ENCODE data around the gene SDC4.

Gene SDC4

GRCh38 chr20:45318948-45319347 lies 29.3 kb downstream of the SDC4 start:
- DNase-seq (ENCODE audit: low read depth) = no peak

- no peak for DNase-seq (ENCODE audit: low read depth)
These were observed 29.8 kb downstream of the SDC4 start for GRCh38 chr20:45318386-45318939.

DNA sequence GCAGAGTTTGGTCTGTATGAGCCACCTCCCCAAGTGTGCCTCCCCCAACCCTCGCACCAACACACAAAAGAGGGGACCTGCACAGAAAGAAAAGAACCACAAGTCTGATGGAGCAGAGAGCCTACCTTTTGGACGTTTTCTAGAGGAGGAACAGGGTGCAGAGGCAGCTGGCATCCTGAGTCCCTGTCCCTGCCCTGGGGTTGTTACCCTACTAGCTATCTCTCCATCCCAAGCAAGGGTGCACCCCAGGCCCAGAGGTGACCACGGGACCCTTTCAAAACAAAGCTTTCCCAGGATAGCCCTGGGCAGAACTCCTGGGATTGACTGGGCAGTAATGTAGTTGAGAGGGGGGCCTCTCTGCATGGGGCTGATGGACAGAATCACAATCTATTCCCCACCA lies 30.4 kb downstream of the SDC4 start:
- DNase-seq (ENCODE audit: low read depth) = no peak

DNA sequence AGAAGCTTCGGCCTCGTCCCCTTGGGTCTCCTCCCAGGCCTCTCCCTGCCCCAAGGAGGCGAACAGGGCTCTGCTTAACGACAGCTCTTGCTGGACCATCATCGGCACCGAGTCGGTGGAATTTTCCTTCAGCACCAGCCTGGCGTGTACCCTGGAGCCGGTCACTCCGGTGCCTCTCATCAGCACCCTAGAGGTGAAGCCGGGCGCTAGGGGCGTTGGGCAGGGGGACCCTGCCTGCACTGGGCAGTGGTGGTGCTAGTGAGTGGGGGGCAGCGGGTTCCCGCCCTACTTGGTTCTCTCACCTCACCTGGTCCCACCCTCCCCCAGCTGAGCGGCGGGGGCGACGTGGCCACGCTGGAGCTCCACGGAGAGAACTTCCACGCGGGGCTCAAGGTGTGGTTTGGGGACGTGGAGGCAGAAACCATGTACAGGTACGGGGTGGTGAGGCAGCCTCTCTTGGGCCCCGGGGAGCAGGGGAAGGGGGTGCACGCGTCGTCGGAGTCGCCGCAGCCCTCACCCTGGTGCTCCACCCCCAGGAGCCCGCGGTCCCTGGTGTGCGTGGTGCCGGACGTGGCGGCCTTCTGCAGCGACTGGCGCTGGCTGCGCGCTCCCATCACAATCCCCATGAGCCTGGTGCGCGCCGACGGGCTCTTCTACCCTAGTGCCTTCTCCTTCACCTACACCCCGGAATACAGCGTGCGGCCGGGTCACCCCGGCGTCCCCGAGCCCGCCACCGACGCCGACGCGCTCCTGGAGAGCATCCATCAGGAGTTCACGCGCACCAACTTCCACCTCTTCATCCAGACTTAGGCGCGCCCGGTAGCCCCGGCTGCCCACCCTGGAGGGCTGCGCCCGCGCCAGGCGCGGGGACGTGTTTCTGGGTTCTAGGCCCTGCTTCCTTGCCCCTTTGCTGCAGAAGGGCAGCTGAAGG lies 31.8 kb downstream of the SDC4 start:
- DNase-seq (ENCODE audit: low read depth) = no peak

GRCh38 chr20:45315672-45316071 lies 32.6 kb downstream of the SDC4 start:
- no peak for DNase-seq (ENCODE audit: low read depth)

DNA sequence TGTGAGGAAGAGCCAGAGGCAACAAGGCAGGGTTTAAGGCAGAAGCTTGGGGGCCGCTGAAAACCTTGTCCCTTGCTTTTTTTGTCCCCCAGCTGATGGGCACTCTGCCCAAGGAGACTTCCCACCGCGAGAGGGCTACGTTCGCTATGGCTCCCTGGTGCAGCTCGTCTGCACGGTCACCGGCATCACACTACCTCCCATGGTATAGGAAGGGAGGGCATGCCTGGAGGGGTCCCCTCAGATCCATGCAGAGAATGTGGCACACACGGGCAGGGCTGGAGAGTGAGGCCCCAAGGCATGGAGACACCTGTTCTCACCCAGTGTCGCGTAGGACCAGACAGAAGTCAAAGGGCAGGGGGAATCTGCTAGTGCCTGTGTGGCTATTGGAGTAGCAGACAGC lies 34.3 kb downstream of the SDC4 start:
- no peak for DNase-seq (ENCODE audit: low read depth)

GRCh38 chr20:45313065-45313695 lies 35.0 kb downstream of the SDC4 start:
- no peak for DNase-seq (ENCODE audit: low read depth)

DNA sequence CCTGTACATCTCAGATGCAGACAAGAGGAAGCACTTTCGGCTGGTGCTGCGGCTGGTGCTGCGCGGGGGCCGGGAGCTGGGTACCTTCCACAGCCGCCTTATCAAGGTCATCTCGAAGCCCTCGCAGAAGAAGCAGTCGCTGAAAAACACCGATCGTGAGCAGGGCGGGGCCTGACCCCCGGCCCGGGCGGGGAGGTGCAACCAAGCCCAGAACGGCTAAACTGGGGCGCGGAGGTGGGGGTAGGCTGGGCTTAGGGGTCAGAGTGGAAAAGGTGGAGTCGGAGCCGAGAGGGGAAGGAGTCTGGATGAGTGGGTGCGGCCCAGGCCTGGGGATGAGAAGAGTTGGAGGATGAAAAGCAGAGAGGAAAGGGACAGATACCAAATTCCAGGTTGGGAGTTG lies 36.0 kb downstream of the SDC4 start:
- no peak for DNase-seq (ENCODE audit: low read depth)

GRCh38 chr20:45311589-45312211 lies 36.5 kb downstream of the SDC4 start:
- DNase-seq (ENCODE audit: low read depth) = peak; percentile 33

- no peak for DNase-seq (ENCODE audit: low read depth)
These were observed 39.1 kb downstream of the SDC4 start for GRCh38 chr20:45309075-45309474.

DNA sequence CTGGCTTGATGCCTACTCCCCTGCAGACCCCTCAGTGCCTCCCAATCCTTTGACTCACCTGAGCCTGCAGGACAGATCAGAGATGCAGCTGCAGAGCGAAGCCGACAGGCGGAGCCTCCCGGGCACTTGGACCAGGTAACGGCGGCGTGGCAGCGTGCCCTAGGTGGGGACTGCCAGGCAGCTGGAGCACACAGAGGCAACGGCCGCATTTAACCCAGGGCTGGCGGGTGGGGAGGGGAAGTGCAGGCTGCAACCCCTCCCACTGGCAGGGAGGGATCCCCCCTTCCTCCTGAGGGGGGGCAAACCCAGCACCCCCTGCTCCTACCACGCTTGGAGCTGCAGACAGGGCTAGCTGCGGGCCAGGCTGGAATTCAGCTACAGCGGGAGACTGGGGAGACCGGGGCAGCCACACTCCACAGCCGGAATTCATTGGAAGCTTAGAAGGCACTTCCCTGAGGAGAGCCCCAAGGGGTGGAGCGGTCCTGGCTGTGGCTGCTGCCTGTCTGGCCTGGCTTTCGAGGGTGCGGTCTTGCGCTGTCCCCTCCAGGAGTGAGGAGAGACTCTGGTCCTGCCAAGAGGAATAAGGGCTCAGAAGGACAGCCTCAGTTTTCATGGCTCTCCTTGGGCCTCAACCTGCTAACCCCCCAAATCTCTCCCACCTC lies 40.0 kb downstream of the SDC4 start, which contains the start of gene MATN4:
MATN4 (minus strand) TSS at position 183 of the 662 bp plus-strand sequence. CDS start 2,717 bp downstream, outside the sequence.
- DNase-seq (ENCODE audit: low read depth) = no peak

GRCh38 chr20:45307076-45307640 lies 41.1 kb downstream of the SDC4 start:
- no peak for DNase-seq (ENCODE audit: low read depth)

- no peak for DNase-seq (ENCODE audit: low read depth)
These were observed 41.7 kb downstream of the SDC4 start, which contains the start of gene RBPJL for GRCh38 chr20:45306431-45306982. Gene RBPJL (plus strand): TSS chr20:45306840. CDS start chr20:45306923, 83 bp downstream.

DNA sequence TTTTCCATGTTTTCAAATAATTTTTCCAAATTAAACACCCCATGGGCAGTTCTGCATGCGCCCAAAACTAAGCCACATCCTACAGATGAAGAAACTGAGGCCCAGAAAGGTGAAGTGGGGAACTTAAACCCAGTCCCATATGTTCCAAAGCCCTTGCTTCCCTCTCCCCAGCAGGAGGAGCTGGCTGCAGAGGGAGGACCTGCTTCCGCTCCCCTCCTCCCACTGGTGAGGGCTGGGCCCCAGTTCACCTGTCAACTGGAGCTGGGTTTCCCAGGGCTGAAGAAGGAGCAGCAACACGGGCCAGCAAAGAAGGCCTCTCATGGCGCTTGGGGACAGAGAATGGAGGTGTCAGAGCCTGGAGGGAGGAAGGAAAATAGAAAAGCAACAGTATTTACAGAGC lies 43.0 kb downstream of the SDC4 start:
- no peak for DNase-seq (ENCODE audit: low read depth)

GRCh38 chr20:45304464-45304999 lies 43.7 kb downstream of the SDC4 start:
- DNase-seq (ENCODE audit: low read depth) = no peak

- DNase-seq (ENCODE audit: low read depth) = peak; percentile 30
These were observed 44.4 kb downstream of the SDC4 start for GRCh38 chr20:45303586-45304463.

- peak; percentile 49 for DNase-seq (ENCODE audit: low read depth)
These were observed 46.4 kb downstream of the SDC4 start for GRCh38 chr20:45301824-45302271.

DNA sequence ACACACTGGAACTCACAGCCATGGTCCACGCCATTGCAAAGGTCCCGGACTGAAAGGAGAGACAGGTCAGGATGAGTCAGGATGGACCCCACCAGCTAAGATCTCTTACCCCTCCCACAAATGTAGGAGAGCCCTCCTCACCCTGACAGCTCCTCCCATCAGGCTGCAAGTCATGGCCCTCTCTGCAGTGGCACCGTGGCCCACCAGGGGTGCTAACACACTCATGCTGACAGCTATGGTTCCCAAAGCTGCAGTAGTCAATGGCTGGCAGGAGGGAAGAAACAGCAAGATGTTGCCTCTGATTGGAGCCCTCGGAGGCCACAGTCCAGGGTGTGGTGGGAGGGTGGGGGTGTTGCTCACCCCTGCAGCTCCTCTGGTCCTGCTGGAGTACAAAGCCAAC lies 47.3 kb downstream of the SDC4 start:
- peak; percentile 29 for DNase-seq (ENCODE audit: low read depth)

- DNase-seq (ENCODE audit: low read depth) = no peak
These were observed 48.4 kb downstream of the SDC4 start for GRCh38 chr20:45299786-45300185.
